GM11168 (cell line): ENCODE measurements around the gene BRME1.

Source experiments
- in situ Hi-C: fragments of 300-500 bp; cut with MboI; formaldehyde crosslinking; loops from one replicate; pipeline ENCODE4 v1.12.0; 2022; ENCODE audit warnings: low sequenced_read_pairs; ENCODE audit not compliant: unreplicated experiment

The BRME1 gene

GRCh38 chr19:13835791-13836723 lies 69.9 kb downstream of the BRME1 start:
- in situ Hi-C loops = no loop called here

DNA sequence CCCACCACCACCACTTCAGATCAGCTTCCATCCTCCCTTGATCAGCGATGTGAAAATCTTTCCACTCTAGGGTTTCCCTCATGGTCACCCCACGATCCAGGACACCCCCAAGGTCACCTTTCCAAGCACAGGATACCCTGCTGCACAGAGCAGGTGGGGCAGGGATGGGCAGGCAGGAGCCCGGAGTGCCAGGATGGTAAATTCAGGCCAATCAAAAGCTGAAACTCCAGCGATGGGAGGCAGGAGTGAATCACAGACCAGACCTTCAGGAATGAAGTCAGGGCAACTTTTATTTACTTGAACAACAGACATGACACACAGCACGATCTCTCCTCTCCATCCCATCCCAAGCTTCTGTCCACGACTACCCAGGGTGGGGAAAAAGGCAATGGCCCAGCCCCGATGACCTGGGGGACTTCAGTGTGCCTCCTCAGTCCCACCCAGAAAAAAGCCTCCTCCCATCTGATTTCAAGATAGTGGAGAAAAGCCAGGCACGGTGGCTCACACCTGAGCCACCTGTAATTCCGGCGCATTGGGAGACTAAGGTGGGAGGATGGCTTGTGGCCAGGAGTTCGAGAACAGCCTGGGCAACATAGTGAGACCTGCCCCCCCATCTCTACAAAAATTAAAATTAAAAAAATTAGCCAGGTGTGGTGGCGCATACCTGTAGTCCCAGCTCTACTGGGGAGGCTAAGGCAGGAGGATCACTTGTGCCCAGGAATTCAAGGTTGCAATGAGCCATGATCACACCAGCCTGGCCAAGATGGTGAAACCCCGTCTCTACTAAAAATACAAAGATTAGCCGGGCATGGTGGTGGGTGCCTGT lies 71.5 kb downstream of the BRME1 start:
- in situ Hi-C loops = no loop called here

DNA sequence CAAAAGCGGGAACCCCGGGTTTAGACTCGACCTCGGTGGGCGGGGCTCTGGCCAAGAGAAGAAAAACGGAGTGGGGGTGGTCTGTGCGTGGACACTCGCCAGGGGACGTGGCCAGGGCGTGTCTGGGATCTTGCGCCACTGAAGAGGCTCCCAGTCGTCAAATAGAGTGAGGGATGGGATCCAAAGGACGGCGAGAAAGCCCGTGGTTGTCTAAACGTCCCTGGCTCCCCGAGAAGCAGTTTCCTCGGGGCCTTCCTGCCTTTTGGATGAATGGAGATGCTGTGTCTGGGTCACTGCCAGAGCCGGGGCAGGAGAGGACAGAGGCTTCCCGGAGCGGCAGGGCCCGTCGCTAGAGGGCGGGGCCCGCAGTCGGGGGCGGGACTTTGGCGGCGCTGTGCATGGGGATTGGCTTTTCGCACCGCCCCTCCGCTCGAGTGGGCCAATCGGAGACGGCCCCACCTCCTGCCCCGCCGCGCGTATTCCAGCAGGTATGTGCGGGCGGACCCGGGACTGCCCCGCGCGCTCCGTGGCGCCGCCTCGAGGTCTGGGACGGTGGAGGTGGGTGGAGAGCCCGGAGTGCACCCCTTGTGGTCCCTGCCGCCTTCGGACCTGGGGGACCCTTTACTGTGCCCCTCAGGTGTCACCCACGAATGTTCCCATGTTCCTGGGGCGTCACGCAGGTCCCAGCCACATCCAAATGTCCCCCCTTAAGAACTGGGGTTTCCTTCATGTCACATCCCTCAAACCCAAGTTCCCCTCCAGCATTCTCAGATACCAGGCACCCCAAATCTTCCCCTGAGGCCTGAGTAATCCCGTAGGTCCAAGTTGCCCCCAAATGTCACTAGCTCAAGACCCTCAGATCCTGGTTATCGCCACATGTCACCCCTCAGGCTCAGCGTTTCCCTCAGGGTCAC lies 72.3 kb downstream of the BRME1 start:
- in situ Hi-C loops = no loop called here
